Endothelial cell of umbilical vein (primary cell): ENCODE results near the gene TSPY4. TPM values are rescaled to one million over a fixed set of nuclear protein-coding genes. Genes with fewer than 3 reads are reported as not detected.
"Not testable (repeated sequence)": the region's sequence is repeated elsewhere in the genome, so short reads cannot be mapped to it uniquely, and the experiment has no call there.

Experiments
- Bru-seq: library from RNA; stranded (reverse); fragments of 400-500 nt; gene quantifications from one replicate; lab custom pipeline; 2021; lab: Mats Ljungman, UMichigan
- BruChase-seq, 2 experiments: library from RNA; stranded (reverse); fragments of 400-500 nt; gene quantifications; one replicate each; lab custom pipeline; 2021; lab: Mats Ljungman, UMichigan
- BruUV-seq: library from RNA; stranded (reverse); fragments of 400-500 nt; replicated peaks from 2 replicates; lab custom pipeline; 2021; lab: Mats Ljungman, UMichigan
- CTCF ChIA-PET: fragments of 300-600, 350-600 bp; sonication (Branson Sonifier 250); formaldehyde crosslinking; loops from one replicate; lab custom pipeline; 2021; ENCODE audit warnings: antibody characterized with exemption, inconsistent platforms; lab: Charles Lee
- POLR2A ChIA-PET: fragments of 300-600, 350-600 bp; sonication (Branson Sonifier 250); formaldehyde crosslinking; loops from one replicate; lab custom pipeline; 2021; ENCODE audit warnings: antibody characterized with exemption, inconsistent platforms; lab: Charles Lee
- DNase-seq: peaks from one replicate; pipeline ENCODE4 v3.0.0-alpha.2; 2011; ENCODE audit warnings: low read depth, low spot score
- FAIRE-seq: peaks from 2 replicates; lab custom pipeline; 2011; peaks lifted over from hg19 to GRCh38; lab: Jason Lieb, UNC
- H2AFZ ChIP-seq: 2 replicates; pipeline ENCODE4 v1.6.0; 2012; ENCODE audit warnings: low read depth, low read length, control low read depth, inconsistent platforms
- H3K27ac ChIP-seq: 2 replicates; pipeline ENCODE4 v1.5.1; 2011; ENCODE audit warnings: low read depth, mild to moderate bottlenecking, control low read depth, low read length, moderate library complexity; ENCODE audit not compliant: insufficient read depth
- H3K27me3 ChIP-seq, 2 experiments: 2 replicates each; pipeline versions ENCODE4 v1.6.0 to v1.6.1; 2011; ENCODE audit warnings: low read length in 2 of 2, mixed read lengths in 1 of 2; ENCODE audit not compliant: control insufficient read depth in 2 of 2, insufficient read depth in 2 of 2
- H3K36me3 ChIP-seq, 2 experiments: 2 replicates in 1 of 2; 3 replicates in 1 of 2; pipeline ENCODE4 v1.5.1; 2011; ENCODE audit warnings: low read length in 2 of 2, mild to moderate bottlenecking in 1 of 2, moderate library complexity in 1 of 2; ENCODE audit not compliant: control insufficient read depth in 2 of 2, insufficient read depth in 2 of 2; ENCODE audit errors: extremely low read depth in 1 of 2
- H3K4me1 ChIP-seq: 3 replicates; pipeline ENCODE4 v1.5.1; 2011; ENCODE audit warnings: mild to moderate bottlenecking, low read length; ENCODE audit not compliant: control insufficient read depth, insufficient read depth; ENCODE audit errors: extremely low read depth
- H3K4me2 ChIP-seq: 2 replicates; pipeline ENCODE4 v1.6.1; 2011; ENCODE audit warnings: low read length, control low read depth, mixed read lengths; ENCODE audit not compliant: insufficient read depth
- H3K4me3 ChIP-seq, 3 experiments: fragments of 200-600 bp in 1 of 3; sonication (generic), shearing (Covaris generic) in 1 of 3; replicated peaks in 1 of 3; 2 replicates each; pipeline ENCODE4 v1.5.1; 2011 to 2016; ENCODE audit warnings: control low read depth in 3 of 3, low read length in 3 of 3, mild to moderate bottlenecking in 2 of 3, inconsistent platforms in 1 of 3, low read depth in 1 of 3, moderate library complexity in 1 of 3; ENCODE audit not compliant: insufficient read depth in 1 of 3
- H3K79me2 ChIP-seq: 2 replicates; pipeline ENCODE4 v1.6.0; 2012; ENCODE audit warnings: low read length, inconsistent platforms; ENCODE audit not compliant: control insufficient read depth, insufficient read depth
- H3K9ac ChIP-seq: replicated peaks from 2 replicates; pipeline ENCODE3; 2011; ENCODE audit warnings: low read length, control low read depth; ENCODE audit not compliant: insufficient read depth; ENCODE audit errors: extremely low read depth
- H3K9me1 ChIP-seq: replicated peaks from 3 replicates; pipeline ENCODE4 v1.6.0; 2011; ENCODE audit warnings: mild to moderate bottlenecking, low read length; ENCODE audit not compliant: control insufficient read depth, insufficient read depth; ENCODE audit errors: extremely low read depth
- H3K9me3 ChIP-seq: replicated peaks from 2 replicates; pipeline ENCODE4 v1.5.1; 2012; ENCODE audit warnings: low read length, inconsistent platforms; ENCODE audit not compliant: control insufficient read depth, insufficient read depth
- H4K20me1 ChIP-seq: replicated peaks from 2 replicates; pipeline ENCODE3; 2011; ENCODE audit warnings: mild to moderate bottlenecking, low read length; ENCODE audit not compliant: control insufficient read depth, insufficient read depth; ENCODE audit errors: extremely low read depth
- EZH2 ChIP-seq: IDR thresholded peaks from 2 replicates; pipeline ENCODE4 v1.6.1; 2012; ENCODE audit warnings: borderline replicate concordance, low read depth, mild to moderate bottlenecking, moderate library complexity, low read length, inconsistent platforms; ENCODE audit not compliant: severe bottlenecking
- dilution Hi-C: fragments of 300-500 bp; cut with MboI; formaldehyde crosslinking; loops from one replicate; pipeline ENCODE4 v1.15.0; 2019; ENCODE audit warnings: low sequenced_read_pairs; ENCODE audit not compliant: extremely low pct_ligation_motif_present
- intact Hi-C: fragments of 100-400 bp; cut with micrococcal nuclease; formaldehyde crosslinking; loops from one replicate; pipeline ENCODE4 v1.10.0; 2022
- long read RNA-seq: library from polyadenylated mRNA; stranded (forward); transcript quantifications from one replicate; pipeline ENCODE4 v2.0.0, GENCODE V29; 2021
- polyA minus RNA-seq, 3 experiments: library from RNA; depleted of rRNA, polyadenylated mRNA; stranded (reverse); fragments of >200 nt; gene quantifications; 1 replicate in 1 of 3; 2 replicates in 2 of 3; pipeline ENCODE4 v1.2.3, GENCODE V29; 2011
- polyA plus RNA-seq, 4 experiments: library from polyadenylated mRNA; depleted of rRNA in 3 of 4; stranded (reverse) in 3 of 4; unstranded in 1 of 4; fragments of >200 nt; gene quantifications; 2 replicates each; pipeline versions ENCODE4 v1.2.1 to v1.2.3, GENCODE V29; 2011 to 2012; ENCODE audit warnings: missing spikeins in 1 of 4
- total RNA-seq: library from RNA; stranded (reverse); gene quantifications from 2 replicates; pipeline ENCODE4 v1.2.3, GENCODE V29; 2021

The TSPY4 gene
- not detected in 2 replicates for total RNA-seq
- polyA plus RNA-seq: not detected in 2 replicates
- not detected in 2 replicates for polyA plus RNA-seq (2011; cell fraction: cytosol; rRNA removed)
- polyA plus RNA-seq (2011; cell fraction: nucleus; rRNA removed): not detected in 2 replicates
- polyA plus RNA-seq (2012): not detected in 2 replicates
- not detected in 2 replicates for polyA minus RNA-seq
- polyA minus RNA-seq (2011; cell fraction: cytosol; rRNA and poly(A)+ RNA removed): not detected
- polyA minus RNA-seq (2011; cell fraction: nucleus; rRNA and poly(A)+ RNA removed): not detected in 2 replicates
- not detected for Bru-seq, nascent RNA
- not detected for BruChase-seq, experiment 1, labeled RNA remaining after a 6-hour chase
- BruChase-seq, experiment 2, labeled RNA remaining after a 2-hour chase: not detected
- long read RNA-seq: 0 reads

DNA sequence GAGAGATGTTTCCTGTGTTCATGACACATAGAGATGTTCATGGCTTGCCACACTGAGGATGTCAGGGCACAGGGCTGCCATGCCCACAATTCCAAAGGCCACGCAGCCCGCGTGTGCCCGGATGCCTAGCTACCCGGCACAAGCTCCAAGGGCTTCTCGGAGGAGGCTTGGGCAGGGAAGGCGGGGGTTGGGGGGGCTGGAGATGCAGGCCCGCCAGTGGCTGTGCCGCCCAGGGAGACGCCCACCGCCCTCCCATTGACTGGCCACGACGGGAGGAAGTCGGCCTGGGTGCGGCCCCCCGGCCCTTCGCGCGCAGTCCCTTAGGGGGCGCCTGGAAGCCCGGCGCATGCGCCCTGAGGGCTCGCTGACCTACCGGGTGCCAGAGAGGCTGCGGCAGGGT is at the start of gene TSPY4:
TSPY4 (plus strand) TSS at position 301 of the 400 bp plus-strand sequence; CDS start at position 347, 46 bp downstream.
- CTCF ChIA-PET, H3K4me3 ChIP-seq, FAIRE-seq, DNase-seq, H3K9me3 ChIP-seq, H3K27me3 ChIP-seq, POLR2A ChIA-PET, BruUV-seq, H3K9ac ChIP-seq, H3K79me2 ChIP-seq, H3K4me2 ChIP-seq, dilution Hi-C loops, H3K36me3 ChIP-seq, H3K9me1 ChIP-seq, H2AFZ ChIP-seq, H3K27ac ChIP-seq, H3K4me1 ChIP-seq, intact Hi-C loops, H4K20me1 ChIP-seq: not testable (repeated sequence)

GRCh38 chrY:9320996-9321395 is 16.3 kb upstream of the TSPY4 start:
- no peak overlapping the region for H3K27ac ChIP-seq
- BruUV-seq: no TSS peak
- no peaks in the 10 kb centered on the region for H3K4me1 ChIP-seq
- ChIA-PET CTCF (no interaction called here), POLR2A (no interaction called here)
- no peaks in the 10 kb centered on the region for H3K79me2 ChIP-seq
- no peaks in the 10 kb centered on the region for H3K9me1 ChIP-seq
- dilution Hi-C loops (no loop called here), intact Hi-C loops (no loop called here)
- H2AFZ ChIP-seq: no peak overlapping the region
- no peaks in the 10 kb centered on the region for H3K27me3 ChIP-seq
- no peaks in the 10 kb centered on the region for H3K36me3 ChIP-seq
- no peak overlapping the region for H3K4me3 ChIP-seq
- H3K4me2 ChIP-seq: no peak overlapping the region
- DNase-seq: no peak
- no peaks in the 10 kb centered on the region for H4K20me1 ChIP-seq
- no peaks in the 10 kb centered on the region for H3K9me3 ChIP-seq
- no peak for FAIRE-seq
- TF ChIP-seq EZH2: no peak
- no peak overlapping the region for H3K9ac ChIP-seq

DNA sequence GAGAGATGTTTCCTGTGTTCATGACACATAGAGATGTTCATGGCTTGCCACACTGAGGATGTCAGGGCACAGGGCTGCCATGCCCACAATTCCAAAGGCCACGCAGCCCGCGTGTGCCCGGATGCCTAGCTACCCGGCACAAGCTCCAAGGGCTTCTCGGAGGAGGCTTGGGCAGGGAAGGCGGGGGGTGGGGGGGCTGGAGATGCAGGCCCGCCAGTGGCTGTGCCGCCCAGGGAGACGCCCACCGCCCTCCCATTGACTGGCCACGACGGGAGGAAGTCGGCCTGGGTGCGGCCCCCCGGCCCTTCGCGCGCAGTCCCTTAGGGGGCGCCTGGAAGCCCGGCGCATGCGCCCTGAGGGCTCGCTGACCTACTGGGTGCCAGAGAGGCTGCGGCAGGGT is 20.2 kb downstream of the TSPY4 start, which contains the start of gene TSPY8:
TSPY8 (plus strand) TSS at position 301 of the 400 bp plus-strand sequence; CDS start at position 347, 46 bp downstream.
- H3K9me1 ChIP-seq, H3K36me3 ChIP-seq, H3K9me3 ChIP-seq, H3K27me3 ChIP-seq, intact Hi-C loops, H3K4me1 ChIP-seq, POLR2A ChIA-PET, H2AFZ ChIP-seq, BruUV-seq, H3K79me2 ChIP-seq, CTCF ChIA-PET, dilution Hi-C loops, H3K27ac ChIP-seq, DNase-seq, H3K4me2 ChIP-seq, H3K4me3 ChIP-seq, H4K20me1 ChIP-seq, H3K9ac ChIP-seq, FAIRE-seq: not testable (repeated sequence)
